SK-N-SH (cell line): ENCODE results near the gene OLFM2. TPM values are rescaled to one million over a fixed set of nuclear protein-coding genes. Genes with fewer than 3 reads are reported as not detected.

Experiments used
- CTCF ChIA-PET: fragments of 300-600, 350-600 bp; formaldehyde crosslinking; extraction: SDS; loops from one replicate; lab custom pipeline; 2021; lab: Yijun Ruan, JAX
- POLR2A ChIA-PET: fragments of 350-600 bp; sonication (Branson Sonifier 250); formaldehyde crosslinking; extraction: SDS; loops from one replicate; lab custom pipeline; 2020; ENCODE audit warnings: antibody characterized with exemption, inconsistent platforms; lab: Yijun Ruan, JAX
- DNase-seq: peaks from one replicate; pipeline ENCODE4 v3.0.0; 2012
- H2AFZ ChIP-seq: fragments of 200-600 bp; sonication (generic); 2 replicates; pipeline ENCODE4 v1.8.1; 2016; ENCODE audit warnings: antibody characterized with exemption, mild to moderate bottlenecking, low read depth
- H3F3A ChIP-seq: fragments of 200-600 bp; sonication (generic); replicated peaks from 2 replicates; pipeline ENCODE3; 2016; ENCODE audit warnings: antibody characterized with exemption, mild to moderate bottlenecking; ENCODE audit not compliant: insufficient read depth
- H3K27ac ChIP-seq, 2 experiments: fragments of 200-500 bp in 1 of 2; fragments of 200-600 bp in 1 of 2; sonication (Bioruptor generic) in 1 of 2; sonication (generic), shearing (Covaris generic) in 1 of 2; 2 replicates each; pipeline versions ENCODE4 v1.5.1 to v1.6.1; 2014 to 2016; ENCODE audit warnings: low read depth in 2 of 2, inconsistent platforms in 1 of 2, low read length in 1 of 2, mild to moderate bottlenecking in 1 of 2, mixed read lengths in 1 of 2
- H3K27me3 ChIP-seq: fragments of 200-600 bp; sonication (generic), shearing (Covaris generic); 2 replicates; pipeline ENCODE4 v1.6.1; 2016; ENCODE audit warnings: mixed run types; ENCODE audit not compliant: insufficient read depth
- H3K36me3 ChIP-seq, 2 experiments: fragments of 200-500 bp in 1 of 2; fragments of 200-600 bp in 1 of 2; sonication (Bioruptor generic) in 1 of 2; sonication (generic) in 1 of 2; replicated peaks in 1 of 2; 2 replicates each; pipeline versions ENCODE3 to v1.5.1; 2014 to 2016; ENCODE audit warnings: low read length in 1 of 2, mild to moderate bottlenecking in 1 of 2; ENCODE audit not compliant: insufficient read depth in 2 of 2, control insufficient read depth in 1 of 2
- H3K4me1 ChIP-seq, 2 experiments: fragments of 200-500 bp in 1 of 2; fragments of 200-600 bp in 1 of 2; sonication (Bioruptor generic) in 1 of 2; sonication (generic), shearing (Covaris generic) in 1 of 2; 2 replicates each; pipeline versions ENCODE4 v1.5.1 to v1.6.1; 2014 to 2016; ENCODE audit warnings: low read depth in 1 of 2, low read length in 1 of 2, mixed run types in 1 of 2; ENCODE audit not compliant: insufficient read depth in 2 of 2, control insufficient read depth in 1 of 2
- H3K4me2 ChIP-seq: fragments of 200-600 bp; sonication (generic), shearing (Covaris generic); 2 replicates; pipeline ENCODE4 v1.6.1; 2017; ENCODE audit warnings: mixed run types
- H3K4me3 ChIP-seq, 2 experiments: fragments of 200-500 bp in 1 of 2; fragments of 200-600 bp in 1 of 2; sonication (Bioruptor generic) in 1 of 2; sonication (generic), shearing (Covaris generic) in 1 of 2; 2 replicates each; pipeline versions ENCODE4 v1.5.1 to v1.8.1; 2014 to 2016; ENCODE audit warnings: low read depth in 2 of 2, inconsistent platforms in 1 of 2, low read length in 1 of 2, mild to moderate bottlenecking in 1 of 2, mixed read lengths in 1 of 2, moderate library complexity in 1 of 2
- H3K79me2 ChIP-seq: fragments of 200-600 bp; sonication (generic); 2 replicates; pipeline ENCODE4 v1.8.1; 2017; ENCODE audit warnings: mild to moderate bottlenecking; ENCODE audit not compliant: insufficient read depth
- H3K9ac ChIP-seq: fragments of 200-600 bp; sonication (generic); 2 replicates; pipeline ENCODE4 v1.6.1; 2017; ENCODE audit warnings: mixed run types
- H3K9me2 ChIP-seq: fragments of 200-600 bp; sonication (generic); 2 replicates; pipeline ENCODE4 v1.6.1; 2017; ENCODE audit warnings: mixed run types
- H3K9me3 ChIP-seq: fragments of 200-600 bp; sonication (generic); 2 replicates; pipeline ENCODE4 v1.6.1; 2017; ENCODE audit warnings: mixed run types, mild to moderate bottlenecking, moderate library complexity
- H4K20me1 ChIP-seq: fragments of 200-600 bp; sonication (generic); 2 replicates; pipeline ENCODE4 v1.6.1; 2017; ENCODE audit warnings: mild to moderate bottlenecking, mixed run types; ENCODE audit not compliant: insufficient read depth
- CHD2 ChIP-seq: fragments of 150-350 bp; IDR thresholded peaks from 2 replicates; pipeline ENCODE4 v1.6.1; 2018; ENCODE audit warnings: low read length; ENCODE audit not compliant: partially characterized antibody
- FOSL2 ChIP-seq: IDR thresholded peaks from 2 replicates; pipeline ENCODE4 v1.4.0; 2012; ENCODE audit warnings: low read depth, mild to moderate bottlenecking, moderate library complexity, borderline replicate concordance
- FOXM1 ChIP-seq: IDR thresholded peaks from 2 replicates; pipeline ENCODE4 v1.4.0; 2012; ENCODE audit warnings: low read depth, mild to moderate bottlenecking
- GABPA ChIP-seq: IDR thresholded peaks from 2 replicates; pipeline ENCODE4 v1.4.0; 2012; ENCODE audit warnings: low read depth, mild to moderate bottlenecking
- JUND ChIP-seq: IDR thresholded peaks from 2 replicates; pipeline ENCODE4 v1.4.0; 2012
- MXI1 ChIP-seq: IDR thresholded peaks from 2 replicates; pipeline ENCODE4 v1.6.1; 2012; ENCODE audit warnings: mild to moderate bottlenecking, low read depth, low read length, improper control_type of control experiment
- NFIC ChIP-seq: IDR thresholded peaks from 2 replicates; pipeline ENCODE4 v1.4.0; 2012; ENCODE audit warnings: borderline replicate concordance
- POLR2AphosphoS5 ChIP-seq: IDR thresholded peaks from 2 replicates; pipeline ENCODE4 v1.6.1; 2012; ENCODE audit warnings: low read depth, low read length
- RAD21 ChIP-seq: IDR thresholded peaks from 2 replicates; pipeline ENCODE4 v1.6.1; 2012; ENCODE audit warnings: mild to moderate bottlenecking, low read length
- RCOR1 ChIP-seq: fragments of 150-350 bp; IDR thresholded peaks from 2 replicates; pipeline ENCODE4 v1.6.1; 2017; ENCODE audit warnings: antibody characterized with exemption, low read length
- RXRA ChIP-seq: IDR thresholded peaks from 2 replicates; pipeline ENCODE4 v1.4.0; 2012; ENCODE audit warnings: low read depth, mild to moderate bottlenecking, borderline replicate concordance
- SIN3A ChIP-seq: IDR thresholded peaks from 2 replicates; pipeline ENCODE4 v1.6.1; 2012; ENCODE audit warnings: low read depth, mild to moderate bottlenecking, low read length, moderate library complexity, borderline replicate concordance
- SMC3 ChIP-seq: IDR thresholded peaks from 2 replicates; pipeline ENCODE4 v1.6.1; 2012; ENCODE audit warnings: low read depth, low read length, improper control_type of control experiment
- TAF1 ChIP-seq: IDR thresholded peaks from 2 replicates; pipeline ENCODE4 v1.6.1; 2012; ENCODE audit warnings: low read depth, mild to moderate bottlenecking, low read length, moderate library complexity, borderline replicate concordance
- TCF12 ChIP-seq: IDR thresholded peaks from 2 replicates; pipeline ENCODE4 v1.4.0; 2012
- YY1 ChIP-seq: IDR thresholded peaks from 2 replicates; pipeline ENCODE4 v1.4.0; 2012; ENCODE audit warnings: low read depth, mild to moderate bottlenecking
- WGBS: methylation state at CpG from one replicate; pipeline ENCODE4 v1.1.6; 2017; ENCODE audit warnings: low lambda C conversion rate; 5-methylcytosine and 5-hydroxymethylcytosine counted together
- polyA plus RNA-seq, 3 experiments: library from polyadenylated mRNA; depleted of rRNA; stranded (reverse); fragments of >200 nt; gene quantifications; 2 replicates each; pipeline ENCODE4 v1.2.3, GENCODE V29; 2012
- TF ChIP-seq, protein P1 (sequence below): IDR thresholded peaks from 2 replicates; pipeline ENCODE4 v1.4.0; 2012; ENCODE audit warnings: low read depth
- TF ChIP-seq, protein P2 (sequence below): IDR thresholded peaks from 2 replicates; pipeline ENCODE4 v1.4.0; 2012; ENCODE audit warnings: low read depth, borderline replicate concordance
- TF ChIP-seq, protein P3 (sequence below): IDR thresholded peaks from 2 replicates; pipeline ENCODE4 v1.6.1; 2012; ENCODE audit warnings: mild to moderate bottlenecking, low read depth, low read length, moderate library complexity
- TF ChIP-seq, protein P4 (sequence below): IDR thresholded peaks from 2 replicates; pipeline ENCODE4; 2012

OLFM2 gene
- polyA plus RNA-seq, 1 of the 3 experiments (the other 2 are of a cell fraction) = 10.7 TPM

DNA sequence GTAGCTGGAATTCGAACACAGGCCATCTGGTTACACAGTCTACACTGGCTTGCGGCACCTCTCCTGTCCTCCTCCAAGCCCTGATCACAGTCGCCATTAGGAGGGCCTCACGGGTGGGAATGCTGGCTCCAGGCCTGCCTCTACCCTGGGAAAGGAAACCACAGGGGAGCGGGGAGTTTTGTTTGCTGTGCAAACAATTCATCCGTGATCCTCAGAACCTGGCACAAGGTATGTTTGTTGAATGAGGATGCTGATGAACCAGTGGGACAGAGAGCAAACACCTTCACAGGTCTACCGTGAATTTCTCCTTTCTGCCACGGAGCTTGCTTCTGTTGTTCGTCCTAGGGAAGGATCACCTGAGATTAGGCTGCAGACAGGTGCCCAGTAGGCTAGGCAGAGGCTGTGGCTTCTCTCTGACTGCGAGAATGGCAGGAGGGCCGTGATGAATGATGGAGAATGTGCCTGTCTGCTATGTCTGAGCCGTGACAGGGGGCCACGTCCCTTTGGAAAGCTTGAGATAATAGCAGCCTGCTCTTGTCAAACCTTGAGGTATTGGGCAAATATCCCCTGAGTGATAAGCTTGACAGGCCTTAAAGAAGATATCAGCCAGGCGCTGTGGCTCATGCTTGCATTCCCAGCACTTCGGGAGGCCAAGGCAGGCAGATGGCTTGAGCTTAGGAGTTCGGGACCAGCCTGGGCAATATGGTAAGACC is 64.5 kb downstream of the OLFM2 start:
- no peaks in the 10 kb centered on the region for H3K27me3 ChIP-seq
- no peaks in the 10 kb centered on the region for H3F3A ChIP-seq
- no peaks in the 10 kb centered on the region for H3K9me2 ChIP-seq
- POLR2A ChIA-PET = interaction anchor here (0.8 kb wide), 1 partner anchor 14 kb away, joined by 3 read pairs; no protein-coding TSS in a partner anchor
- no peak overlapping the region for H3K4me3 ChIP-seq
- H3K36me3 ChIP-seq = no peaks in the 10 kb centered on the region
- no peak overlapping the region for H3K4me2 ChIP-seq
- whole genome bisulfite sequencing = 80% methylated on average over 15 of the region's 16 CpGs
- H3K27ac ChIP-seq = no peak overlapping the region
- no peaks in the 10 kb centered on the region for H3K9me3 ChIP-seq
- no peak overlapping the region for H3K9ac ChIP-seq
- H3K4me1 ChIP-seq = peaks cover 0 to 4% of the 10 kb centered on the region in 2 experiments; a peak in 1 of 4 replicates
- no peaks in the 10 kb centered on the region for H4K20me1 ChIP-seq
- DNase-seq = no peak
- H3K79me2 ChIP-seq = no peaks in the 10 kb centered on the region
- CTCF ChIA-PET = interaction anchor here (0.8 to 1.0 kb wide), 2 partner anchors 10 to 24 kb away, joined by 3 read pairs; no protein-coding TSS in a partner anchor
- no peak overlapping the region for H2AFZ ChIP-seq
- no peak for TF ChIP-seq CHD2
- TF ChIP-seq NFIC = no peak
- no peak for TF ChIP-seq TAF1
- TF ChIP-seq, protein P1, sequence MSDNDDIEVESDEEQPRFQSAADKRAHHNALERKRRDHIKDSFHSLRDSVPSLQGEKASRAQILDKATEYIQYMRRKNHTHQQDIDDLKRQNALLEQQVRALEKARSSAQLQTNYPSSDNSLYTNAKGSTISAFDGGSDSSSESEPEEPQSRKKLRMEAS = no peak
- no peak for TF ChIP-seq RAD21
- no peak for TF ChIP-seq SMC3
- no peak for TF ChIP-seq GABPA
- TF ChIP-seq SIN3A = no peak
- no peak for TF ChIP-seq POLR2AphosphoS5
- TF ChIP-seq JUND = no peak

DNA sequence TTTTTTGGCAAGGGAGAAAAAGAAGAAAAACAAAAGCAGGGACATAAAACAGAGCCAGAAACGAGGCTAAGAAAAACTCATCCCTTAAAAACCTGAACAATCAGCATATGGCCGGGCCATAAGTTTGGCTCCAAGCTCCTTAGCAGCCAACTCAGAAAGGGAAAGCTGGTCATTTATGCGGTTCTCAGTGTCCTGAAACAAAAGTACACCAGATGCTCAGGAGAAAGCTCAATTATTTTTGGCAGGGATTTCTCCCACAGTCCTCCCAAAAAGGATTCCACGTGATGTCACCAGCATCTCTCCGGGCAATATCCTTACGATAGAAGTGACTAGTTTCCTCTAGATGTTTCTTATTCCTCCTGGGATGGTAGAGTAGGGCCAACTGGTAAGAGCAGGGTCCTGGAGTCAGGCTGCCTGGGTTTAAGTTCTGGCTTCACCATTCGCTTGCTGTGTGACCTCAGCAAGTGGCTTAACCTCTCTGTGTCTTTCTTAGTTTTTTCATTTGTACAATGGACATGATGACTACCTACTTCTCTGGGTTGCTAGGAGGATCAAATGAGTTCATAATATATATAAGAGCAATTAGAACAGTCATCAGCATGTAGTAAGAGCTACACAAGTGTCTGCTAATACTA is 67.2 kb downstream of the OLFM2 start:
- H3K4me1 ChIP-seq = peaks cover 0 to 4% of the 10 kb centered on the region in 2 experiments; a peak in 1 of 4 replicates
- TF ChIP-seq RCOR1 (no peak), MXI1 (no peak), YY1 (no peak), FOXM1 (no peak), FOSL2 (no peak), RXRA (no peak), NFIC (no peak), TCF12 (no peak), CHD2 (no peak), POLR2AphosphoS5 (no peak)
- TF ChIP-seq, protein P2, sequence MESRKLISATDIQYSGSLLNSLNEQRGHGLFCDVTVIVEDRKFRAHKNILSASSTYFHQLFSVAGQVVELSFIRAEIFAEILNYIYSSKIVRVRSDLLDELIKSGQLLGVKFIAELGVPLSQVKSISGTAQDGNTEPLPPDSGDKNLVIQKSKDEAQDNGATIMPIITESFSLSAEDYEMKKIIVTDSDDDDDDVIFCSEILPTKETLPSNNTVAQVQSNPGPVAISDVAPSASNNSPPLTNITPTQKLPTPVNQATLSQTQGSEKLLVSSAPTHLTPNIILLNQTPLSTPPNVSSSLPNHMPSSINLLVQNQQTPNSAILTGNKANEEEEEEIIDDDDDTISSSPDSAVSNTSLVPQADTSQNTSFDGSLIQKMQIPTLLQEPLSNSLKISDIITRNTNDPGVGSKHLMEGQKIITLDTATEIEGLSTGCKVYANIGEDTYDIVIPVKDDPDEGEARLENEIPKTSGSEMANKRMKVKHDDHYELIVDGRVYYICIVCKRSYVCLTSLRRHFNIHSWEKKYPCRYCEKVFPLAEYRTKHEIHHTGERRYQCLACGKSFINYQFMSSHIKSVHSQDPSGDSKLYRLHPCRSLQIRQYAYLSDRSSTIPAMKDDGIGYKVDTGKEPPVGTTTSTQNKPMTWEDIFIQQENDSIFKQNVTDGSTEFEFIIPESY = no peak
- TF ChIP-seq, protein P3, sequence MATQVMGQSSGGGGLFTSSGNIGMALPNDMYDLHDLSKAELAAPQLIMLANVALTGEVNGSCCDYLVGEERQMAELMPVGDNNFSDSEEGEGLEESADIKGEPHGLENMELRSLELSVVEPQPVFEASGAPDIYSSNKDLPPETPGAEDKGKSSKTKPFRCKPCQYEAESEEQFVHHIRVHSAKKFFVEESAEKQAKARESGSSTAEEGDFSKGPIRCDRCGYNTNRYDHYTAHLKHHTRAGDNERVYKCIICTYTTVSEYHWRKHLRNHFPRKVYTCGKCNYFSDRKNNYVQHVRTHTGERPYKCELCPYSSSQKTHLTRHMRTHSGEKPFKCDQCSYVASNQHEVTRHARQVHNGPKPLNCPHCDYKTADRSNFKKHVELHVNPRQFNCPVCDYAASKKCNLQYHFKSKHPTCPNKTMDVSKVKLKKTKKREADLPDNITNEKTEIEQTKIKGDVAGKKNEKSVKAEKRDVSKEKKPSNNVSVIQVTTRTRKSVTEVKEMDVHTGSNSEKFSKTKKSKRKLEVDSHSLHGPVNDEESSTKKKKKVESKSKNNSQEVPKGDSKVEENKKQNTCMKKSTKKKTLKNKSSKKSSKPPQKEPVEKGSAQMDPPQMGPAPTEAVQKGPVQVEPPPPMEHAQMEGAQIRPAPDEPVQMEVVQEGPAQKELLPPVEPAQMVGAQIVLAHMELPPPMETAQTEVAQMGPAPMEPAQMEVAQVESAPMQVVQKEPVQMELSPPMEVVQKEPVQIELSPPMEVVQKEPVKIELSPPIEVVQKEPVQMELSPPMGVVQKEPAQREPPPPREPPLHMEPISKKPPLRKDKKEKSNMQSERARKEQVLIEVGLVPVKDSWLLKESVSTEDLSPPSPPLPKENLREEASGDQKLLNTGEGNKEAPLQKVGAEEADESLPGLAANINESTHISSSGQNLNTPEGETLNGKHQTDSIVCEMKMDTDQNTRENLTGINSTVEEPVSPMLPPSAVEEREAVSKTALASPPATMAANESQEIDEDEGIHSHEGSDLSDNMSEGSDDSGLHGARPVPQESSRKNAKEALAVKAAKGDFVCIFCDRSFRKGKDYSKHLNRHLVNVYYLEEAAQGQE = no peak
- TF ChIP-seq, protein P4, sequence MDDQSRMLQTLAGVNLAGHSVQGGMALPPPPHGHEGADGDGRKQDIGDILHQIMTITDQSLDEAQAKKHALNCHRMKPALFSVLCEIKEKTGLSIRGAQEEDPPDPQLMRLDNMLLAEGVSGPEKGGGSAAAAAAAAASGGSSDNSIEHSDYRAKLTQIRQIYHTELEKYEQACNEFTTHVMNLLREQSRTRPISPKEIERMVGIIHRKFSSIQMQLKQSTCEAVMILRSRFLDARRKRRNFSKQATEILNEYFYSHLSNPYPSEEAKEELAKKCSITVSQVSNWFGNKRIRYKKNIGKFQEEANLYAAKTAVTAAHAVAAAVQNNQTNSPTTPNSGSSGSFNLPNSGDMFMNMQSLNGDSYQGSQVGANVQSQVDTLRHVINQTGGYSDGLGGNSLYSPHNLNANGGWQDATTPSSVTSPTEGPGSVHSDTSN = no peak

More for the DNA sequence above, 67.2 kb downstream of the OLFM2 start:
- Histone ChIP-seq H3F3A (no peaks in the 10 kb centered on the region), H3K27ac (no peak overlapping the region), H4K20me1 (no peaks in the 10 kb centered on the region), H2AFZ (no peak overlapping the region), H3K79me2 (no peaks in the 10 kb centered on the region), H3K9me3 (no peaks in the 10 kb centered on the region), H3K4me2 (no peak overlapping the region), H3K9me2 (no peaks in the 10 kb centered on the region), H3K27me3 (no peaks in the 10 kb centered on the region), H3K4me3 (no peak overlapping the region), H3K9ac (no peak overlapping the region), H3K36me3 (no peaks in the 10 kb centered on the region)
- DNase-seq = no peak
- POLR2A ChIA-PET = interaction anchor here (0.7 kb wide), 1 partner anchor 14 kb away, joined by 3 read pairs; no protein-coding TSS in a partner anchor
- CTCF ChIA-PET = interaction anchor here (1.9 kb wide), 1 partner anchor 158 kb away, joined by 6 read pairs; no protein-coding TSS in a partner anchor
- 79% methylated on average over 7 of the region's 7 CpGs for WGBS
